Hepatocyte (in vitro differentiated cells): ENCODE data around the gene CORO1C.

Experiments used
- CTCF ChIP-seq: fragments of 200-600 bp; sonication (generic); IDR thresholded peaks from 2 replicates; pipeline ENCODE4 v1.5.1; 2016; ENCODE audit warnings: antibody characterized with exemption, mild to moderate bottlenecking; ENCODE audit not compliant: poor library complexity
- EZH2 ChIP-seq: fragments of 200-600 bp; sonication (generic); IDR thresholded peaks from 2 replicates; pipeline ENCODE4 v1.6.1; 2016; ENCODE audit warnings: antibody characterized with exemption, mild to moderate bottlenecking, borderline replicate concordance
- EZH2phosphoT487 ChIP-seq: fragments of 200-600 bp; sonication (generic); IDR thresholded peaks from one replicate; pipeline ENCODE4 v1.6.1; 2018; ENCODE audit warnings: antibody characterized with exemption, mild to moderate bottlenecking, low read depth, moderate library complexity; ENCODE audit not compliant: unreplicated experiment, severe bottlenecking

- TF ChIP-seq CTCF (no peak), EZH2phosphoT487 (no peak), EZH2 (no peak)
Measured at GRCh38 chr12:108616359-108616758, 115.0 kb downstream of the CORO1C start.
